Measurements from ENCODE around the gene FZR1. TPM values are rescaled to one million over a fixed set of nuclear protein-coding genes. Genes with fewer than 3 reads are reported as not detected.

Gene FZR1
- total RNA-seq, 4 donors from 2014 or later: 18.6 to 31.8 (median 25.7) TPM

DNA sequence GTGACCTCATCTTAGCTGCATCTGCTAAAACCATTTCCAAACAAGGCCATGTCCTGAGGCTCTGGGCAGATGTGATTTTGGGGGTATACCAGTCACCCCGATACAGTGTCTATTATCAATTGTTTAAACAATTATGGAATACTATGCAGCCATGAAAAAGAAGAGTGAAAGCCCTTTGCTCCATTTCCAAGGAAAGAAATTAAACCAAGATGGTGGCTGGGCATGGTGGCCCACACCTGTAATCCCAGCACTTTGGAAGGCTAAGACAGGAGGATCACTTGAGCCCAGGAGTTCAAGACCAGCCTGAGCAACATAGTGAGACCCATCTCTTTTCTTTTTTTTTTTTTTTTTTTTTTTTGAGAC is 33.6 kb downstream of the FZR1 start:
- 94 to 95% methylated on average over 1 of the region's 1 CpG for WGBS, 2 donors
- no peaks in the 10 kb centered on the region for H3K27me3 ChIP-seq
- peaks cover 0 to 61% (median 30%) of the 10 kb centered on the region in 4 donors for H3K4me1 ChIP-seq
- no peak for DNase-seq (ENCODE audit: low spot score in 2 of 2)
- H3K36me3 ChIP-seq: peaks cover 5 to 52% (median 6%) of the 10 kb centered on the region in 3 donors
- peak overlapping the region in 3 of 4 donors; percentile 13 to 96 (median 82) for H3K27ac ChIP-seq
- no peak for TF ChIP-seq POLR2A (IDR thresholded peaks at IDR 0.05)
- TF ChIP-seq, protein P1, sequence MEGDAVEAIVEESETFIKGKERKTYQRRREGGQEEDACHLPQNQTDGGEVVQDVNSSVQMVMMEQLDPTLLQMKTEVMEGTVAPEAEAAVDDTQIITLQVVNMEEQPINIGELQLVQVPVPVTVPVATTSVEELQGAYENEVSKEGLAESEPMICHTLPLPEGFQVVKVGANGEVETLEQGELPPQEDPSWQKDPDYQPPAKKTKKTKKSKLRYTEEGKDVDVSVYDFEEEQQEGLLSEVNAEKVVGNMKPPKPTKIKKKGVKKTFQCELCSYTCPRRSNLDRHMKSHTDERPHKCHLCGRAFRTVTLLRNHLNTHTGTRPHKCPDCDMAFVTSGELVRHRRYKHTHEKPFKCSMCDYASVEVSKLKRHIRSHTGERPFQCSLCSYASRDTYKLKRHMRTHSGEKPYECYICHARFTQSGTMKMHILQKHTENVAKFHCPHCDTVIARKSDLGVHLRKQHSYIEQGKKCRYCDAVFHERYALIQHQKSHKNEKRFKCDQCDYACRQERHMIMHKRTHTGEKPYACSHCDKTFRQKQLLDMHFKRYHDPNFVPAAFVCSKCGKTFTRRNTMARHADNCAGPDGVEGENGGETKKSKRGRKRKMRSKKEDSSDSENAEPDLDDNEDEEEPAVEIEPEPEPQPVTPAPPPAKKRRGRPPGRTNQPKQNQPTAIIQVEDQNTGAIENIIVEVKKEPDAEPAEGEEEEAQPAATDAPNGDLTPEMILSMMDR (IDR thresholded peaks at IDR 0.05): no peak
- no peak for TF ChIP-seq EP300 (IDR thresholded peaks at IDR 0.05)
- H3K4me3 ChIP-seq: no peak overlapping the region
- H3K9me3 ChIP-seq: no peaks in the 10 kb centered on the region

DNA sequence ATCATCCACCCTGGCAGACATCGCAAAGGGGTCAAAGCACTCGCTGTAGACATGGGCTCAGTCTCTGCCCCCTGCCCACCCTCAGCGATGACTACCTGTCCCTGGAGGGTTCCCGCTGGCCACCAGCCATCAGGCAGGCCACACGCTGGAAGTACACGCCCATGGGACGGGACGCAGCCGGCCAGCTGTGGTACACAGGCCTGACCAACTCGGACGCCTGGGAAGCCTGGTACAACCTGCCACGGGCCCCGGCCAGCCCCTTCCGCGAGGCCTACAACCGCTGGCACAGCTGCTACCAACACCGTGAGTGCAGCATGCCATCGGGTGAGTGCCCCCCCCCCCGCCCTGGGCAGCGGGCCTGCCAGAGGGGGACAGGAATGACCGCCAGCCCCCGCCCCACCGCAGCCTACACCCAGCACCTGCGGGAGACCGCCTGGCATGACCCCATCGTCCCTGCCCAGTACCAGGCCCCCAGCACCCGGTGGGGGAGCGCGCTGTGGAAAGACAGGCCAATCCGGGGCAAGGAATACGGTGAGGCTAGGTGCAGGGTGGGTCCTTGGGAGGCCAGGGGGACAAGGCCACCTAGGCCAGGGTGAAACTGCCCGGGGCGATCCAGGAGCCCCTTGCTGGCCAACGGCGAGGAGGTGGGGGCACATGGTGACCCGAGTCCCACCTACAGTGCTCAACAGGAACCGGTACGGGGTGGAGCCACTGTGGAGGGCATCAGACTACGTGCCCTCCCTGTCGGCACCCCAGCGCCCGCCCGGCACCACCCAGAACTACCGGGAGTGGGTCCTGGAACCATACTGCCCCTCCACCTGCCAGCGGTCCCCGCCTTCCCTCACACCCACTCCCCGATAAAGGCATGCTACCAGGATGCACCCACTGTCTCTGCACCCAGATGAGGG is 37.3 kb downstream of the FZR1 start:
- Histone ChIP-seq H3K36me3 (peaks cover 0 to 57% (median 6%) of the 10 kb centered on the region in 3 donors), H3K4me3 (no peak overlapping the region), H3K27ac (peak overlapping the region in 2 of 4 donors; percentile 28 to 58), H3K4me1 (peaks cover 0 to 51% (median 14%) of the 10 kb centered on the region in 4 donors), H3K27me3 (no peaks in the 10 kb centered on the region), H3K9me3 (no peaks in the 10 kb centered on the region)
- DNase-seq (ENCODE audit: low spot score in 2 of 2): no peak
- TF ChIP-seq, protein P1 (IDR thresholded peaks at IDR 0.05): no peak
- TF ChIP-seq POLR2A (IDR thresholded peaks at IDR 0.05): no peak
- no peak for TF ChIP-seq EP300 (IDR thresholded peaks at IDR 0.05)
- 78 to 84% methylated on average over 29 of the region's 47 CpGs for WGBS, 2 donors

DNA sequence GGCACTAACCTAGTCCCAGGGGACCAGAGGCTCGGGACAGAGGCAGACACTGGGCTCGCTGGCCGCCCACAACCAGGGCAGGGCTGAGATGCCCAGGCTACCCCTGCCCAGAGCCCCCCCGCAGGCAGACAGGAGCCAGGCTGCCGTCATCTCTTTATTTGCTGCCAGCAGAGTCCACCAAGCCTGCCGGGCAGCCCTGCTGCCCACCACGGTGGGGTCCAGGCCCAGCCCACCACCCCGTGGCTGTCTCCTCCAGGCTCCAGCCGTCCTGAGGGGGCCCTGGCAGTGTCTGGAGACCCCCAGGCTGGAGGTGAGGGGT is 37.9 kb downstream of the FZR1 start:
- H3K4me3 ChIP-seq: no peak overlapping the region
- H3K27me3 ChIP-seq: no peaks in the 10 kb centered on the region
- TF ChIP-seq, protein P1 (IDR thresholded peaks at IDR 0.05): no peak
- no peak for TF ChIP-seq EP300 (IDR thresholded peaks at IDR 0.05)
- TF ChIP-seq POLR2A (IDR thresholded peaks at IDR 0.05): no peak
- peaks cover 0 to 58% (median 6%) of the 10 kb centered on the region in 3 donors for H3K36me3 ChIP-seq
- no peak for DNase-seq (ENCODE audit: low spot score in 2 of 2)
- H3K4me1 ChIP-seq: peaks cover 0 to 51% (median 12%) of the 10 kb centered on the region in 4 donors
- 64 to 70% methylated on average over 7 to 9 of the region's 9 CpGs for WGBS, 2 donors
- peak overlapping the region in 2 of 4 donors; percentile 54 to 58 for H3K27ac ChIP-seq
- no peaks in the 10 kb centered on the region for H3K9me3 ChIP-seq

DNA sequence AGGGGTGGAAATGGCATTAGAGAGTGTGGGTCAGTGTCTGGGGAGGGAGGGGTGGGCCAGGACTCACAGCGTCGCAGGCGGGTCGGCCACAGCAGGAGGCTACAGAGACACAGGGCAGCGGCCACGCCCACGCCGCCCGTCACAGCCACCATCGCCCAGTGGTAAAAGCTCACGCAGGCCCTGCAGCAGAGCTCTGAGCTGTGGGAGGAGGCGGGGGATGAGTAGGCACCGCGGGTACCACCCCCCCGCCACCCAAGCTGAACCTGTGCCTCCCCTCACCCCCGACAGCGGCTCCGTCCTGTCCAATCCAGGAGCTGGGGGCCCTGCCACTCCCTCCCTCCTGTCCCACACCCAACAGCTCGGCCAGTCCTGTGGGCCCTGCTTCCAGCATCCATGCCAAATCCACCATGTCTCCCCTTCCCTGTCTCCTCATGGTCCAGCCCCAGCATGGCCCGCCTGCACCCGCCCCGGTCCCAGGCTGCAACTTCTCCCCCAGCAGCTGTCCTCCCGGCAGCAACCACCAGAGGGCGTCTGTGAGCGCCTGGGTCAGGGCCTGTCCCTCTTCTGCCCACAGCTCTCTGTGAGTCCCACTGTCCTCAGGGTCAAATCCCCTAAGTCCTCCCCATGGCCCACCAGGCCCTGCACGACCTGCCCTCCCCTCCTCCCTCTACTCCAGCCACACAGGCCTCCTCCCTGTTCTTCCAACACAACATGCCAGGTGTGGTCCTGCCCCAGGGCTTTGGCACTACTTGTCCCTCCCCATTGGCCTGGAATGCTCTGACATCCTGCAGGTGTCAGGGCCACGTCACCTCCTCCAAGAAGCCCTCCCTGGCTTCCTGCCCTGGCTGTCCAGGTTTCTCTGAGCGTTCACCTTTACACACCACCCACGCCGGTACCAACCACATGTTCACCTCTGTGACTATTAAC is 38.9 kb downstream of the FZR1 start:
- 52 to 58% methylated on average over 20 to 30 of the region's 30 CpGs for WGBS, 2 donors
- no peaks in the 10 kb centered on the region for H3K9me3 ChIP-seq
- H3K27ac ChIP-seq: peak overlapping the region in 2 of 4 donors; percentile 54 to 58
- TF ChIP-seq, protein P1 (IDR thresholded peaks at IDR 0.05): peak; percentile 91 to 96 (median 94)
- no peak for TF ChIP-seq EP300 (IDR thresholded peaks at IDR 0.05)
- no peak for TF ChIP-seq POLR2A (IDR thresholded peaks at IDR 0.05)
- peak; percentile 56 to 74 for DNase-seq (ENCODE audit: low spot score in 2 of 2)
- no peaks in the 10 kb centered on the region for H3K27me3 ChIP-seq
- no peak overlapping the region for H3K4me3 ChIP-seq
- peaks cover 0 to 67% (median 6%) of the 10 kb centered on the region in 3 donors for H3K36me3 ChIP-seq
- peaks cover 0 to 46% (median 7%) of the 10 kb centered on the region in 4 donors for H3K4me1 ChIP-seq
